SK-N-SH (cell line): ENCODE results near the gene STX11.
"Not testable (repeated sequence)": the region's sequence is repeated elsewhere in the genome, so short reads cannot be mapped to it uniquely, and the experiment has no call there.

Source experiments
- CTCF ChIP-seq: fragments of 200-600 bp; sonication (generic); IDR thresholded peaks from 2 replicates; pipeline ENCODE4 v1.6.1; 2017; ENCODE audit warnings: antibody characterized with exemption, mild to moderate bottlenecking, moderate library complexity
- EZH2phosphoT487 ChIP-seq: fragments of 200-600 bp; sonication (generic); IDR thresholded peaks from 2 replicates; pipeline ENCODE4 v1.6.1; 2017; ENCODE audit warnings: low read depth, mixed run types, mild to moderate bottlenecking, antibody characterized with exemption, moderate library complexity, borderline replicate concordance
- FOXJ3 ChIP-seq: sonication (generic); formaldehyde crosslinking; IDR thresholded peaks from 2 replicates; pipeline ENCODE4 v1.5.1; 2020; ENCODE audit warnings: mild to moderate bottlenecking, missing genetic modification reagents
- IRF3 ChIP-seq: fragments of 150-350 bp; IDR thresholded peaks from 2 replicates; pipeline ENCODE4 v1.6.1; 2016; ENCODE audit warnings: mild to moderate bottlenecking, low read depth, low read length
- MAX ChIP-seq: IDR thresholded peaks from 2 replicates; pipeline ENCODE4 v1.4.0; 2012; ENCODE audit warnings: low read depth
- PBX3 ChIP-seq: IDR thresholded peaks from 2 replicates; pipeline ENCODE4; 2012
- RAD21 ChIP-seq: IDR thresholded peaks from 2 replicates; pipeline ENCODE4 v1.6.1; 2012; ENCODE audit warnings: mild to moderate bottlenecking, low read length
- SMC3 ChIP-seq: IDR thresholded peaks from 2 replicates; pipeline ENCODE4 v1.6.1; 2012; ENCODE audit warnings: low read depth, low read length, improper control_type of control experiment
- TCF12 ChIP-seq: IDR thresholded peaks from 2 replicates; pipeline ENCODE4 v1.4.0; 2012

- not testable (repeated sequence) for TF ChIP-seq CTCF; MAX; EZH2phosphoT487; RAD21; FOXJ3 (CRISPR knock-in tag); IRF3; SMC3; TCF12; PBX3
Measured at GRCh38 chr6:144180354-144180753, 30.0 kb downstream of the STX11 start.
